ENCODE data around the gene TYW3.

The TYW3 gene

GRCh38 chr1:74732960-74733603 lies at the start of gene TYW3, which contains the start of gene CRYZ:
TYW3 (plus strand) TSS chr1:74733152; CDS start chr1:74733245, 93 bp downstream.
CRYZ (minus strand) TSS chr1:74733050; CDS start chr1:74724821, 8,229 bp downstream.
- DNase-seq (ENCODE audit: low read depth in 2 of 2) = peak; percentile 87 to 89

GRCh38 chr1:74683656-74684055 lies 49.3 kb upstream of the TYW3 start:
- no peak for DNase-seq (ENCODE audit: low read depth in 2 of 2)

GRCh38 chr1:74684301-74684700 lies 48.7 kb upstream of the TYW3 start:
- DNase-seq (ENCODE audit: low read depth in 2 of 2) = no peak

- no peak for DNase-seq (ENCODE audit: low read depth in 2 of 2)
Measured at GRCh38 chr1:74686928-74687327, 46.0 kb upstream of the TYW3 start.

GRCh38 chr1:74689621-74690363 lies 43.2 kb upstream of the TYW3 start:
- peak; percentile 20 to 23 for DNase-seq (ENCODE audit: low read depth in 2 of 2)

- DNase-seq (ENCODE audit: low read depth in 2 of 2) = no peak
Measured at GRCh38 chr1:74690364-74690696, 42.6 kb upstream of the TYW3 start.

GRCh38 chr1:74690909-74691308 lies 42.0 kb upstream of the TYW3 start:
- no peak for DNase-seq (ENCODE audit: low read depth in 2 of 2)

GRCh38 chr1:74693473-74693872 lies 39.5 kb upstream of the TYW3 start:
- no peak for DNase-seq (ENCODE audit: low read depth in 2 of 2)

- no peak for DNase-seq (ENCODE audit: low read depth in 2 of 2)
Measured at GRCh38 chr1:74697832-74698231, 35.1 kb upstream of the TYW3 start.

GRCh38 chr1:74699331-74699730 lies 33.6 kb upstream of the TYW3 start:
- DNase-seq (ENCODE audit: low read depth in 2 of 2) = no peak

- DNase-seq (ENCODE audit: low read depth in 2 of 2) = no peak
Measured at GRCh38 chr1:74703386-74704182, 29.4 kb upstream of the TYW3 start.

GRCh38 chr1:74712881-74713280 lies 20.1 kb upstream of the TYW3 start:
- DNase-seq (ENCODE audit: low read depth in 2 of 2) = no peak

GRCh38 chr1:74713849-74714248 lies 19.1 kb upstream of the TYW3 start:
- DNase-seq (ENCODE audit: low read depth in 2 of 2) = no peak

- DNase-seq (ENCODE audit: low read depth in 2 of 2) = no peak
Measured at GRCh38 chr1:74714429-74715235, 18.3 kb upstream of the TYW3 start.

GRCh38 chr1:74715236-74715502 lies 17.8 kb upstream of the TYW3 start:
- no peak for DNase-seq (ENCODE audit: low read depth in 2 of 2)

- DNase-seq (ENCODE audit: low read depth in 2 of 2) = no peak
Measured at GRCh38 chr1:74715806-74716205, 17.1 kb upstream of the TYW3 start.

- no peak for DNase-seq (ENCODE audit: low read depth in 2 of 2)
Measured at GRCh38 chr1:74716822-74717221, 16.1 kb upstream of the TYW3 start.

GRCh38 chr1:74717626-74718025 lies 15.3 kb upstream of the TYW3 start:
- DNase-seq (ENCODE audit: low read depth in 2 of 2) = no peak

GRCh38 chr1:74726063-74726462 lies 6.9 kb upstream of the TYW3 start:
- DNase-seq (ENCODE audit: low read depth in 2 of 2) = no peak

GRCh38 chr1:74728736-74729135 lies 4.2 kb upstream of the TYW3 start:
- no peak for DNase-seq (ENCODE audit: low read depth in 2 of 2)

- peak in 1 of 2 experiments; percentile 30 for DNase-seq (ENCODE audit: low read depth in 2 of 2)
Measured at GRCh38 chr1:74729741-74730478, 3.0 kb upstream of the TYW3 start.

All from fibroblast of skin of left biceps (primary cell).